Panc1 (cell line): Measurements from ENCODE around the gene TMEM38A. TPM values are rescaled to one million over a fixed set of nuclear protein-coding genes. Genes with fewer than 3 reads are reported as not detected.

Experiments
- ATAC-seq: fragments of 200-7000 bp; cut with Tn5 transposase; 2 replicates; pipeline ENCODE4 v1.9.1; 2020; ENCODE audit warnings: mild to moderate bottlenecking, moderate library complexity
- BruUV-seq: library from RNA; stranded (reverse); fragments of 400-500 nt; replicated peaks from 2 replicates; lab custom pipeline; 2021; lab: Mats Ljungman, UMichigan
- CTCF ChIA-PET: fragments of 300-600 bp; sonication (Branson Sonifier 250); formaldehyde crosslinking; loops from one replicate; lab custom pipeline; 2022; ENCODE audit warnings: antibody characterized with exemption; lab: Charles Lee
- POLR2A ChIA-PET: fragments of 300-600 bp; sonication (Branson Sonifier 250); formaldehyde crosslinking; loops from one replicate; lab custom pipeline; 2022; ENCODE audit warnings: antibody characterized with exemption; lab: Charles Lee
- DNase-seq: peaks from one replicate; pipeline ENCODE4 v3.0.0-alpha.2; 2010; ENCODE audit warnings: low read depth, low spot score
- H3K27ac ChIP-seq: 2 replicates; pipeline ENCODE4 v1.5.1; 2011; ENCODE audit warnings: mild to moderate bottlenecking, low read length, inconsistent platforms
- H3K27me3 ChIP-seq: fragments of 200-500 bp; sonication (Bioruptor generic); 2 replicates; pipeline ENCODE4 v1.6.0; 2014; ENCODE audit warnings: low read length, inconsistent platforms; ENCODE audit not compliant: control insufficient read depth, insufficient read depth
- H3K36me3 ChIP-seq: fragments of 200-500 bp; sonication (Bioruptor generic); 2 replicates; pipeline ENCODE4 v1.5.1; 2014; ENCODE audit warnings: inconsistent platforms, mild to moderate bottlenecking, low read length, moderate library complexity; ENCODE audit not compliant: control insufficient read depth, insufficient read depth
- H3K4me1 ChIP-seq: 2 replicates; pipeline ENCODE4 v1.5.1; 2011; ENCODE audit warnings: inconsistent platforms, mild to moderate bottlenecking, low read length, moderate library complexity; ENCODE audit not compliant: control insufficient read depth, insufficient read depth
- H3K4me3 ChIP-seq, 2 experiments: 2 replicates each; pipeline ENCODE4 v1.5.1; 2011 to 2012; ENCODE audit warnings: low read depth in 2 of 2, low read length in 2 of 2, mild to moderate bottlenecking in 2 of 2, inconsistent platforms in 1 of 2, moderate library complexity in 1 of 2
- H3K9me3 ChIP-seq: fragments of 200-500 bp; sonication (Bioruptor generic); 2 replicates; pipeline ENCODE4 v1.5.1; 2014; ENCODE audit warnings: low read depth, mild to moderate bottlenecking, inconsistent platforms, low read length, moderate library complexity; ENCODE audit not compliant: control insufficient read depth, insufficient read depth
- POLR2AphosphoS5 ChIP-seq: IDR thresholded peaks from 2 replicates; pipeline ENCODE4 v1.6.1; 2012; ENCODE audit warnings: mild to moderate bottlenecking, low read depth, low read length, moderate library complexity
- SIN3A ChIP-seq: IDR thresholded peaks from 2 replicates; pipeline ENCODE4 v1.6.1; 2012; ENCODE audit warnings: low read depth, mild to moderate bottlenecking, low read length, moderate library complexity, borderline replicate concordance; ENCODE audit not compliant: insufficient read depth
- TCF7L2 ChIP-seq: IDR thresholded peaks from 2 replicates; pipeline ENCODE4 v1.6.1; 2011; ENCODE audit warnings: mild to moderate bottlenecking, low read depth, low read length, inconsistent platforms
- in situ Hi-C: cut with HindIII; loops from 2 replicates; pipeline ENCODE4 v1.10.0; 2016; ENCODE audit warnings: low sequenced_read_pairs, low pct_unique_long_range_greater_than_20kb
- intact Hi-C: fragments of 100-400 bp; cut with micrococcal nuclease; formaldehyde crosslinking; loops from one replicate; pipeline ENCODE4 v1.10.0; 2022; ENCODE audit not compliant: unreplicated experiment
- total RNA-seq: library from RNA; stranded (reverse); gene quantifications from one replicate; pipeline ENCODE4 v1.2.1, GENCODE V29; 2021; ENCODE audit not compliant: unreplicated experiment
- TF ChIP-seq, protein P1 (sequence below), 2 experiments: IDR thresholded peaks; 2 replicates each; pipeline ENCODE4 v1.6.1; 2011 to 2012; ENCODE audit warnings: low read depth in 2 of 2, control low read depth in 1 of 2, low read length in 1 of 2, mild to moderate bottlenecking in 1 of 2, moderate library complexity in 1 of 2; ENCODE audit not compliant: insufficient read depth in 1 of 2
- TF ChIP-seq, protein P2 (sequence below): fragments of 450-650 bp; IDR thresholded peaks from 2 replicates; pipeline ENCODE4 v1.5.1; 2017; ENCODE audit warnings: mild to moderate bottlenecking

Gene TMEM38A
- total RNA-seq, 1 experiment from 2014 or later, result 8.4 TPM

DNA sequence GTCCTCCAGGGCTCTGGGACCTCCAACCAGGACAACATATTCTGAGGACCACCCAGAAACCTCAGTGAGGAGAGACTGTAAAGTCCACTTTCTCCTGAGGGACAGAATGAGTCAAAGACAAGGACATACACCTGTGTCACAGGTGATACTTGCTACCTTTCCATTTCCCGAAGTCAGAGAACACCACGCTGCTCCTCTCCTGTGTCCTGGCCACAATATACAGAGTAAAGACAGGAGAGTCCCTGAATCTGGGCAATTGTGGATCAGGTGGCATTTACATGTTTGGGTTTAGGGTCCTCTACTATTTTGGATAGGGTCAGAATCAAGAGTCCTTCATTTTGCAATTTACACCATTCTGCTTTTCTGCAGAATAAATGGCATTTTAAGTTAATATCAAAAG, 37.9 kb upstream of the TMEM38A start:
- ChIA-PET POLR2A (no interaction called here), CTCF (no interaction called here)
- H3K4me3 ChIP-seq, result no peak overlapping the region
- no peak for TF ChIP-seq POLR2AphosphoS5
- TF ChIP-seq, protein P1, sequence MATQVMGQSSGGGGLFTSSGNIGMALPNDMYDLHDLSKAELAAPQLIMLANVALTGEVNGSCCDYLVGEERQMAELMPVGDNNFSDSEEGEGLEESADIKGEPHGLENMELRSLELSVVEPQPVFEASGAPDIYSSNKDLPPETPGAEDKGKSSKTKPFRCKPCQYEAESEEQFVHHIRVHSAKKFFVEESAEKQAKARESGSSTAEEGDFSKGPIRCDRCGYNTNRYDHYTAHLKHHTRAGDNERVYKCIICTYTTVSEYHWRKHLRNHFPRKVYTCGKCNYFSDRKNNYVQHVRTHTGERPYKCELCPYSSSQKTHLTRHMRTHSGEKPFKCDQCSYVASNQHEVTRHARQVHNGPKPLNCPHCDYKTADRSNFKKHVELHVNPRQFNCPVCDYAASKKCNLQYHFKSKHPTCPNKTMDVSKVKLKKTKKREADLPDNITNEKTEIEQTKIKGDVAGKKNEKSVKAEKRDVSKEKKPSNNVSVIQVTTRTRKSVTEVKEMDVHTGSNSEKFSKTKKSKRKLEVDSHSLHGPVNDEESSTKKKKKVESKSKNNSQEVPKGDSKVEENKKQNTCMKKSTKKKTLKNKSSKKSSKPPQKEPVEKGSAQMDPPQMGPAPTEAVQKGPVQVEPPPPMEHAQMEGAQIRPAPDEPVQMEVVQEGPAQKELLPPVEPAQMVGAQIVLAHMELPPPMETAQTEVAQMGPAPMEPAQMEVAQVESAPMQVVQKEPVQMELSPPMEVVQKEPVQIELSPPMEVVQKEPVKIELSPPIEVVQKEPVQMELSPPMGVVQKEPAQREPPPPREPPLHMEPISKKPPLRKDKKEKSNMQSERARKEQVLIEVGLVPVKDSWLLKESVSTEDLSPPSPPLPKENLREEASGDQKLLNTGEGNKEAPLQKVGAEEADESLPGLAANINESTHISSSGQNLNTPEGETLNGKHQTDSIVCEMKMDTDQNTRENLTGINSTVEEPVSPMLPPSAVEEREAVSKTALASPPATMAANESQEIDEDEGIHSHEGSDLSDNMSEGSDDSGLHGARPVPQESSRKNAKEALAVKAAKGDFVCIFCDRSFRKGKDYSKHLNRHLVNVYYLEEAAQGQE (IDR thresholded peaks at IDR 0.05; ENCODE audit: insufficient read depth in 1 of 2, low read depth in 2 of 2, low read length in 1 of 2), result no peak
- no peak for TF ChIP-seq SIN3A
- TF ChIP-seq, protein P2, sequence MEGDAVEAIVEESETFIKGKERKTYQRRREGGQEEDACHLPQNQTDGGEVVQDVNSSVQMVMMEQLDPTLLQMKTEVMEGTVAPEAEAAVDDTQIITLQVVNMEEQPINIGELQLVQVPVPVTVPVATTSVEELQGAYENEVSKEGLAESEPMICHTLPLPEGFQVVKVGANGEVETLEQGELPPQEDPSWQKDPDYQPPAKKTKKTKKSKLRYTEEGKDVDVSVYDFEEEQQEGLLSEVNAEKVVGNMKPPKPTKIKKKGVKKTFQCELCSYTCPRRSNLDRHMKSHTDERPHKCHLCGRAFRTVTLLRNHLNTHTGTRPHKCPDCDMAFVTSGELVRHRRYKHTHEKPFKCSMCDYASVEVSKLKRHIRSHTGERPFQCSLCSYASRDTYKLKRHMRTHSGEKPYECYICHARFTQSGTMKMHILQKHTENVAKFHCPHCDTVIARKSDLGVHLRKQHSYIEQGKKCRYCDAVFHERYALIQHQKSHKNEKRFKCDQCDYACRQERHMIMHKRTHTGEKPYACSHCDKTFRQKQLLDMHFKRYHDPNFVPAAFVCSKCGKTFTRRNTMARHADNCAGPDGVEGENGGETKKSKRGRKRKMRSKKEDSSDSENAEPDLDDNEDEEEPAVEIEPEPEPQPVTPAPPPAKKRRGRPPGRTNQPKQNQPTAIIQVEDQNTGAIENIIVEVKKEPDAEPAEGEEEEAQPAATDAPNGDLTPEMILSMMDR, result no peak
- TF ChIP-seq TCF7L2, result no peak
- H3K4me1 ChIP-seq, result peaks cover 16% of the 10 kb centered on the region
- no peaks in the 10 kb centered on the region for H3K27me3 ChIP-seq
- in situ Hi-C loops, result no loop called here
- DNase-seq (no peak), ATAC-seq (no peak)
- BruUV-seq, result no TSS peak
- no peaks in the 10 kb centered on the region for H3K9me3 ChIP-seq
- intact Hi-C loops, result no loop called here
- no peak overlapping the region for H3K27ac ChIP-seq
- H3K36me3 ChIP-seq, result peaks cover 4% of the 10 kb centered on the region; the same call in 1 of the 2 replicates

DNA sequence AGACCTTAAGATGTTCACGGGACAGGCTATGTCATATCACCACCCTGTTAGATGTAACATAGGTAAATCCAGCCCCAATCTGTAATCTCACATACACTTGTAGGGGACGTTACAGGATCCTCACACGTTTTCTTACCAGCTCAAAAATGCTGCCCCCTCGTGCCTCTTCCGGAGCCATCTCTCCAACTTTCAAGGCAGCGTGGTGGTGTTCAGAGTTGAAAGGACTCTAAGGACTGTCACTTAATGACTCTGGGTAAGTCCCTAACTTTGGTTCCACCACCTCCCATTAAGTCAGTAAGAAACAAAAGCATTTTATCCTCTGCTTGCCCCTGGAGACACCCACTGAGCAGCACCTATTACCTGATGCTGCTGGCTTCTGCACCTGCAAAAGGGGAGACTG, 37.4 kb upstream of the TMEM38A start:
- no peaks in the 10 kb centered on the region for H3K9me3 ChIP-seq
- H3K36me3 ChIP-seq, result peaks cover 4% of the 10 kb centered on the region; the same call in 1 of the 2 replicates
- H3K27ac ChIP-seq, result no peak overlapping the region
- H3K27me3 ChIP-seq, result no peaks in the 10 kb centered on the region
- in situ Hi-C loops (no loop called here), intact Hi-C loops (no loop called here)
- no peak overlapping the region for H3K4me3 ChIP-seq
- TF ChIP-seq POLR2AphosphoS5, result no peak
- TF ChIP-seq, protein P2, result no peak
- no peak for DNase-seq
- ChIA-PET POLR2A (no interaction called here), CTCF (interaction anchor here (0.6 kb wide), 1 partner anchor 429 kb away, joined by 3 read pairs; no protein-coding TSS in a partner anchor)
- peaks cover 16% of the 10 kb centered on the region for H3K4me1 ChIP-seq
- ATAC-seq, result no peak
- BruUV-seq, result no TSS peak
